GM19468 (cell line): ENCODE measurements around the gene MED15.
A peak's percentile ranks its signal among the peaks of the same experiment; 100 is the strongest.
"Not testable (repeated sequence)": the region's sequence is repeated elsewhere in the genome, so short reads cannot be mapped to it uniquely, and the experiment has no call there.

Source experiments
- ATAC-seq: cut with Tn5 transposase; IDR thresholded peaks from one replicate; pipeline ENCODE4 v1.9.1; 2021; ENCODE audit warnings: mild to moderate bottlenecking, moderate library complexity, moderate number of reproducible peaks; ENCODE audit not compliant: unreplicated experiment; ENCODE audit errors: extremely low read depth

Gene MED15

DNA sequence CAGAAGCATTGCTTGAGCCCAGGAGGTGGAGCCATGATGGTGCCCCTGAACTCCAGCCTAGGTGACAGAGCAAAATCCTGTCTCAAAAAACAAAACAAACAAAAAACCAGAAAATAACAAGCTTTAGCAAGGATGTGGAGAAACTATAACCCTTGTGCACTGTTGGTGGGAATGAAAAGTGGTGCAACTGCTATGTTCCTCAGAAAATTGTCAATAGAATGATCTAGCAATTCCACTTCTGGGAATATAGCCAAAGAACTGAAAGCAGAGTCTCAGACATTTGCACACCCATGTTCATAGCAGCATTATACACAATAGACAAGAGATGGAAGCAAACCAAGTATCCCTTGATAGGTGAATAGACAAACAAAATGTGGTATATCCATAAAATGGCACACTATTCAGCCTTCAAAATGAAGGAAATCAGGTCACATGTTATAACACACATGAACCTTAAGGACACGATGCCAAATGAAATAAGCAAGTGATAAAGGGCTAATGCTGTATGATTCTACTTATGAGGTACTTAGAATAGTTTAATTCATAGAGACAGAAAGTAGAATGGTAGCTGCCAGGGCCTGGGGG, 27.7 kb upstream of the MED15 start:
- no peak for ATAC-seq

DNA sequence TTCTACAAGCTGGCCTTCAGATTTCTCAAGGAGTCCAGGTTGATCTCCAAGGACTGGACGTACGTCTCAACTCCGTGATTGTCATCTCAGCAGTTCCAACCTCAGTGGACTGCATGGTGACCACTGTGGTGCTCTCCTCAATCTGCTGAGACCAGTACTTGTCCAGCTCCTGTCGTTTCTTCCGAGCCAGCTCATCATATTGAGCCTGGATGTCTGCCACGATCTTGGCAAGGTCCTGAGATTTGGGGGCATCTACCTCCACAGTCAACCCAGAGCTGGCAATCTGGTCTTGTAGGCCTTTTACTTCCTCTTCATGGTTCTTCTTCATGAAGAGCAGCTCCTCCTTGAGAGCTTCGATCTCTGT, 24.3 kb upstream of the MED15 start:
- ATAC-seq: not testable (repeated sequence)

DNA sequence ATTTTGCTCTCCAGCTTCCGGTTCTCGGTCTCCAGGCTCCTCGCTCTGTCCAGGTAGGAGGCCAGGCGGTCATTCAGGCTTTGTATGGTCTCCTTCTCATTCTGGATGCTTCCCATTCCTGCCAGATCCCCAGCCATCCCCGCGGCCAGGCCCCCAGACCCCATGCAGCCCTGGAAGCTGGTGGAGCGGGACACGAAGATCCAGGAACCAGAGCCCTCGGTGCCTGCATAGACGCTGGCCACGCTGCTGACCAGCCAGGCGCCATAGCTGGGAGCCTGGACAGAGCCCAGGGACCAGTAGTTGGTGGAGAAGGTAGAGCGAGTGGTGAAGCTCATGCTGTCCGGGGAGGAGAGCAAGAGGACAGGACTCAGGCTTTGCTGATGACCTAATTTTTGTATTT, 23.6 kb upstream of the MED15 start:
- ATAC-seq: no peak

DNA sequence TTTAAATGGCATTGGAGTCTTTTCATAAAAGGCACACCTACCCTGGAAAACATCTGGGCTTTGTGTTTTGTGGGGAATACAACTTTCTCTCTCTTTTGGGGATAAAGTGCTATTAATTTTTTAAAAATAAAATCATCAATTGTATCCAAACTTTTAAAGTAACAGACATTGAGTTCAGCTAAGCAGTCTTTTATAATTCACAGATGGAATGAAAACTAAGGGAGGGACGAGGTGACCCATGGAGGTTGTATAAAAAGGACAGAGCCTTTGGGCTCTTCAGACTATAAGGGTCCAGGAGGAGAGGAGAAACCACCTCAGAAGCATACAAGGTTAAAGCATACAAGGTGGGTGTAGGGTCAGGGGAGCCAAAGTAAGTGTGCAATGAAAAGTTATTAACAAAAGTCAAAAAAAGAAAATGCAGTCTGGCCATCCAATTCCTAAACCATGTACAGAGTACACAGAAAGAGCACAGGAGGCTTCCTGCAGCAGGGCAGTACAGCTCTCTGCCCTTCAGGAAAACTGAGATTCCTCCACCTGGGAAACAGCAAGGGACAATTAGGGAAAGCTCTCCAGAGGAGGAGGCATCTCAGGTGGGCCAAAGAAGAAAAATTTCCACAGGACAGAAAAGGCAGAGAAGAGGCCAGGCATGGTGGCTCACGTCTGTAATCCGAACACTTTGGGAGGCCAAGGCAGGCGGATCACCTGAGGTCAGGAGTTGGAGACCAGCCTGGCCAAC, 22.3 kb upstream of the MED15 start:
- no peak for ATAC-seq

DNA sequence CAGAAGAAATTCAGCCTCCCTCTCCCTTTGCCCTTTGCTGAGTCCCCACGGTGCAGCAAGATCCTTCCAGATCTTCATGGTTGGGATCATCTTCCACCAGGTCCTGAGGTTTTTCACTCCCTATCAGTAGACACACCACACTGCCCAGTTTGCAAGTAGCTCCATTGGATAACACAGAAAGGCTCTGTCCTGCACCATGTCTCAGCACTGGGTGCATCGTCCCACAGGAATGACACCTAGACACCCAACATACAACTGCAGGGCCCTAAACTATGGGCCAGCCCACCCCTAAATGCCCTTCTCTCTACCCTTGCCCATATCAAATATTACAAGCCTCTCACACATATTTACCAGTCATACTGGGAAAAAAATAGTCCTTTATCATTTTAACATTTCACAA, 21.2 kb upstream of the MED15 start:
- no peak for ATAC-seq

DNA sequence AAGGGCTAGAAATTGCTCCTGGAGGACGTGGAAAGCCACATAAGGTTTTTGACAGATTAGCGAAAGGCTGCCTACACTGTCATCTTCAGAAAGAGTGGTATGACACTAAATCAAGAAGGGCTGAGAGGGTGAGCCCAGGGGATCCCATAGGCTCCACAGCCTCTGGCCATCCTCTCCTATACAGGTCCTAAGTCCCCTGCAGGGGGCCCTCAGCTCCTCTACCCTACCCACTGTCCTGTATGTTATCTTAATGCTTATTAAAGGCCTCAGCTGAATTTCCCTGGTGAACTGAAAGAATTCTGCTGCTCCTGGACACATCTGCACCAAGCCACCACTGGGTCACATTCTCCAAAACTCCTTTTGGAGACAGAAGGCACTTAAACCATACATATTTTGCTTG, 19.7 kb upstream of the MED15 start:
- no peak for ATAC-seq

DNA sequence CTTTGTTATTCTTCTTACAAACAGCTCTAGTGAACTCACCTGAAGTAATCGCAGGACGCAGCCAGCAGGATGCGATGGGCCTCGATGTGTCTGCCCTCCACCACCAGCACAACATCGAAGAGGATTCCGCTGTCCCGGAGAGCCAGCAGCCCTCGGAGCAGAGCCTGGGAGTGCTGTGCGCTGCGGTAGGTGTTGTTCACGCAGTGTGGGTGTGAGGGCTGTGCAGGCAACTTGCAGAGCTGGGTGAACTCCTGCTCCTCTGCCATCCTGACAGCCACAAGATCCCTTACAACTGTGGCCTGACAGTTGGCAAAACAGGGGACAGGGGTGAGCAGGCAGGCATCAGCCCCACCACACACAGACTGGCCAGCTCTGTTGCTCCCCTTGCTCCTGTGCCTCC, 18.5 kb upstream of the MED15 start:
- no peak for ATAC-seq

DNA sequence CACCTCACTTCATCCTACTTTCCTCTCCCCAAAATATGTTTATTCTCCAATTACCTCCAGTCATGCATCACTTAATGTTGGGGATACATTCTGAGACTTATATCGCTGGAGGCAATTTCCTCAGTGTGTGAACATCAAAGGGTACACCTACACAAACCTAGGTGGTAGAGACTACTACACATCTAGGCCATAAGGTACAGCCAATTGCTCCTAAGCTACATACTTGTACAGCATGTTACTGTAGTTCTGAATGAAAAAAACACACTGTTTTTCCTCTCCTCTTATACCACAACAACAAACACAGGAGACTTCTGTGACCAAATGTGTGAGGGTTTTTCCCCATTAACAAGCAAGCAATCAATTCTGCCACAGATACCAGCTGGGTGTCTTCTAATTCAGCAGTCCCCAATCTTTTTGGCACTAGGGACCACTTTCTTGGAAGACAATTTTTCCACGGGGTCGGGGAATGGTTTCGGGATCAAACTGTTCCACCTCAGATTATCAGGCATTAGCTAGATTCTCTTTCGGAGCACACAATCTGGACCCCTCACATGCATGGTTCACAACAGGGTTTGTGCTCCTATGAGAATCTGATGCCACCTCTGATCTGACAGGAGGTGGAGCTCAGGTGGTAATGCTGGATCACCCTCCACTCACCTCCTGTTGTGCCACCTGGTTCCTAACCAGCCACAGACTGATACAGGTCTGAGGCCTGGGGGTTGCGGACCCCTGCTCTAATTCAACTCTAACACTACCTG, 17.0 kb upstream of the MED15 start:
- no peak for ATAC-seq

DNA sequence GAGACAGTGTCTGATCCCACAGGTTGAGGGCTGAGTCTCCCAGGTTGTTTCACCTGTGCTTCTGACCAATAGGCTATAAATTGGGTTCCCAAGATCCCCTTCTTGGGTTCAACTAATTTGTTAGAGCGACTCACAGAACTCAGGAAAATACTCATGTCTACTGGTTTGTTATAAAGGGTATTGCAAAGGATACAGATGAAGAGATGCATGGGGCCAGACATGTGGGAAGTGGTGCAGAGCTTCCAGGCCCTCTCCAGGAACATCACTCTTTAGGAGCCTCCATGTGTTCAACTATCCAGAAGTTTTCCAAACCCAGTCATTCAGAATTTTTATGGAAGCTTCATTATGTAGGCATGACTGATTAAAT, 16.5 kb upstream of the MED15 start:
- no peak for ATAC-seq

DNA sequence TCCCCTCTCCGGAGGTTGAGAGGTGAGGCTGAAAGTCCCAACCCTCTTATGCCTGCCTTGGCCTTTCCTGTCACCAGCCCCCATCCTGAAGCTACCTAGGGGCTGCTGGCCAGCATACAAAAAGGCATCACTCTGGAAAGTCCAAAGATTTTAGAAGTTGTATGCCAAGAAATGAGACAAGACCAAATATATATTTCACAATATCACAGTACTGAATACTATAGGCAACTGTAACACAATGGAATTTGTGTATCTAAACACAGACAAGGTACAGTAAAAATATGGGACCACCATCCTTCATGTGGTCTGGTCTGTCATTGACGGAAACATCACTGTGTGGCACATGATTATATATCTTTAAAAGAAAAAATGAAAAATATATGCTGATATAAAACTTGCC, 16.1 kb upstream of the MED15 start:
- ATAC-seq: no peak

DNA sequence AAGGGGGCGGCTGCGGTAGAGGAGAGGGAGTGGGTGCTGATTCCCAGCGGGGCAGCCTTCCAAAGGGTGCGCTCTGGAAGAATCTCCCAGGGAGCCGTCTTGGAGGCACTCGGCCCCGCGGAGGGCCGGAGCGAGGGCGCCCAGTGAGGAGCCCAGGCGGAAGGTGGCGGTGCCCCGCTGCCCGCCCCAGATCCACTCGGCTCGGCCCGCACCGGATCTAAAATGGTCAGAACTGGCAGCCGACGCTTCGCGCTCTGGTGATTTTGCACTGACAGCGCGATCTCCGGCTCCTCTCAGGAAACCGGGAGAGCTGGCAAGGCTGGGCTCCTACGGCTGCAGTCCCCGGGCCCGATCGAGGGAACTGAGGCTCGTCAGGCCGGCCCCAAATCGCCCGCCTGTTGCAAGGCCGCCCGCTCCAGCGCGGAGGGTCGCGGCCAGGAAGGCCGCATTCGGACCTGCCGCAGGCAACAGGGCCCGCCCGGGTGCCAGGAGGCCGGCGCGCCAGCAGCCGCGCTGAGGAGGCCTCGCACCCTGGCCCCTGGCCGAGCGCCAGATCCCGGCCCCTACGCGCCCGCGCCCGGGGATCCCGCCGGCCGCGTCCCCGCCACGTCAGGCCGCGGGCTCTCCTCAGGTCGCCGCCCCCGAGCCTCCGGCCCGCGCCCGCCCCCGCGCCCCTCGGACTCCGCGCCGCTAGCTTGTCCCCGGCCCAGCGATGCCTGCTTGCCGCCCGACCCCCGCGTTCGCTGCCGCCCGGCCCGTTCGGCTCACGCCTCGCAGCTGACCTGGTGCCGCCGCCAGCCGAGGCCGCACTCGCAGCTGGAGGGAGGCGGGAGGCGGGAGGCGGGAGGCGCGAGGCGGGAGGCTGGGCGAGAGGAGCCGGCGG, 12.2 kb upstream of the MED15 start, which contains the start of gene KLHL22:
TSS of gene KLHL22 (minus strand) at position 818 of the 883 bp plus-strand sequence. CDS start 6,584 bp downstream, outside the sequence.
- peak; percentile 5 for ATAC-seq

DNA sequence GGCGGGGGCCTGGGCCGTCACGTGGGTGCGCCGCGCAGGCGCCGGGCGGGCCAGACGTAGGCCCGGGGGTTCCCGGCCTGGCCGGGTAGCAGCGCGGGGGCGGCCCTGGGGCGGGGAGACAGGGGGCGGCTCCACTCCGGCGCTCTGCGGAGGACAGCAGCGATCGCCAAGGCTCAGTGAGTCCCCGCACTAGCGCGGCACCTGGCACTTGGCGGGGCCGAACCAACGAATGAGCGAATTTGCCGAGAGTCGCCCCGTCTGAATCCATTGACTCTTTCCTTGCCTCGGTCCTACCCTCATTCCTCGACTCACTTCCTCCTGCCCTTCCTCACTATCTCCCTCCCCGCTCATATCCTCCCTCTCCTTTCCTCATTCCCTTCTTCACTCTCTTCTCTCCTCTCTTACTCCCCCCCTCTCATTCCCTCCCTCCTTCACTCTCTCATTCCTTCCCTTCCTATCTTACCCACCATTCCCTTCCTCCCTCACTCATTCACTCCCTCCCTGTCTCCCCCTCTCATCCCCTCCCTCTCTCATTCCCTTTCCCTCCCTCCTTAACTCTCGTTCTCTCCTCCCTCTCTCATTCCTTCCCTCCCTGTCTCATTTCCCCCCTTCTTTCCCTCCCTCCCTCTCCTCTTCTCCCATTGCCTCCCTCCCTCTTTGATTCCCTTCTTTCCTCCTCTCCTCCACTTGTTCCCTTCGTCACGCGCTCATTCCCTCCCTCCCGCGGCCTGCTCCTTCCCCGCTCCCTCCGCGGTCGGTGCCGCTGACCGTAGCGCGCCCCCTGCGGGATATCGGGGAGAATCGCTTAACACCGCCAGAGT, 11.3 kb upstream of the MED15 start:
- ATAC-seq: peak; percentile 77

DNA sequence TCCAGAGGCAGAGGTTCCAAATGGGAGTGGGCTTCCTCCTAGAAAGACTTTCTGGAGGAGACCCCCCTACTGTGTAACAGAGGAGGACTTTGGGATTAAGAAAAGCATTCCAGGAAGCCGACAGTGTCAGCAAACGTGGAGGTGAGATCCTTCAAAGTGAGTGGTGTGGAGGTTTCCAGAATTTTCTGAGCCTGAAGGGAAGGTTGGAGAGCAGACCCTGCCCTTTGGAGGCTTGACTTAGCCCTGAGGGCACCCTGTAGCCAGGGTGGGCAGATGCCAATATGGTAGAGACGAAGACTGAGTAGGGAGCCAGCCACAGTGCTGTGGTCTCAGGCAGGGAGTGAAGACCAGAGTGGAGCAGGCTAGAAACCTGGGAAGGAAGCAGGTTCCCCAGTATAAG, 10.0 kb upstream of the MED15 start:
- ATAC-seq: no peak

DNA sequence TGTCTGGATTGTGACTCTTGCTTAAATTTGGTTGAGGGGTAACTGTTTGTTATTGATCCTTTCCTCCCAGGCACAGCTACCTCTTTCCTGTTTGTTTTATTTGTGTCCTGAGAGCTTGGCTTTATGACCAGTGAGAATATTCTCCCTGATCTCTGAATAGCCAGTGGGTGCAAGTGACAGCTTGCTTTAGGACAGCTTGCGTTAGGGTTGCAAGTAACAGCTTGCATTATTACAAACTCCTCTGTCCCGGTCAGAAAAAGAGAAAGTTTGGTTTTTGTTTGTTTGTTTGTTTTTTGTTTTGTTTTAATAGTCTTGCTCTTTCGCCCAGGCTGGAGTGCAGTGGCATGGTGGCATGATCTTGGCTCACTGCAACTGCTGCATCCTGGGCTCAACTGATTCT, 8.5 kb upstream of the MED15 start:
- no peak for ATAC-seq

DNA sequence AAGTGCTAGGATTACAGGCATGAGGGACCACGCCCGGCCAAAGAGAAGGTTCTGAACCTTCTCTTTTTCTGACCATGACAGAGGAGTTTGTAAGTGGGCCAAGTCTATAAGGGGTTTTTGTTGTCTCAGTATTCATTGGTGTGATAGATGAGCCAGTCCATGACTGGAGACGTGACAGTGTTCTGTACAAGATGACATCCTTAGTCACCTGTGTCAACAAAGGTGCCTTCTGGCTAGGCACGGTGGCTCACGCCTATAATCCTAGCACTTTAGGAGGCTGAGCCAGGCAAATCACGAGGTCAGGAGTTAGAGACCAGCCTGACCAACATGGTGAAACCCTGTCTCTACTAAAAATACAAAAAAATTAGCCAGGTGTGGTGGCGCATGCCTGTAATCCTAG, 7.6 kb upstream of the MED15 start:
- ATAC-seq: no peak

DNA sequence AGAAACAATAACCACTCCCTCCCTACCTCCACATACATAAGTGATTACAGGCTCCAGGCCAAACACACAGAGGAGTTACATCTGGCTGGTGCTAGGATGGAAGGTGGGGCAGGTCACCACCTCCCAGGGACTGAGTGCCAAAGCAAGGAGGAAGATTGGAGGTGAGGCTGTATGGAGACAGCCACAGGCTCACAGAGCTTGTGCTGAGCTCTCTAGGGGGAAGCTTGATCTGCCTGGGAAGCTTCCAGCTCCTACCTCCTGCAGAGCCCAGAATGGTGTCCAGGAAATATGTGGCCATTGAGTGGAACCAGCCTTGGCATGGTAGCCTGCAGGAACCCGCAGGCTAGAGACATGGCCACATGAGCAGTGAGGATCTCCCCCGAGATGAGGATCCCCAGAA, 3.6 kb upstream of the MED15 start:
- no peak for ATAC-seq

DNA sequence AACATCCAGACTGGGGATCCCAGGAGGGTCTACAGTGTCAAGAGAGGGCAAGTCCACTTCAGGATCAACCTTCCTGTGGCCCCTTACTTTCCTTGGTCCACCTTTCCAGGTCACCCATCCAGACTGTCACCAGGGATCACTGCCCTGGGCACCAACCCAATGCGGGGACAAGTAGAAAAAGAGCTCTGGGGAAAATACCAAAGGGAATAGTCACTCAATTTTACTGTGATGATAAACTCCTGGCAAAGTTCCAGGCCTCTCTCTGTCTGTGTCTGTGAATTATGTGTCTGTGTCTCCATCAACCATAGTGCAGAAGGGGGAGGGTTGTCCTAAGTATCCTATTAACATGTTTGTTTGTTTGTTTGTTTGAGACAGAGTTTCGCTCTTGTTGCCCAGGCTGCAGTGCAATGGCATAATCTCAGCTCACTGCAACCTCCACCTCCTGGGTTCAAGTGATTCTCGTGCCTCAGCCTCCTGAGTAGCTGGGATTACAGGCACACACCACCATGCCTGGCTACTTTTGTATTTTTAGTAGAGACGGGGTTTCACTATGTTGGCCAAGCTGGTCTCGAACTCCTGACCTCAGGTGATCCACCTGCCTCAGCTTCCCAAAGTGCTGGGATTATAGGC, 3.0 kb upstream of the MED15 start:
- not testable (repeated sequence) for ATAC-seq

DNA sequence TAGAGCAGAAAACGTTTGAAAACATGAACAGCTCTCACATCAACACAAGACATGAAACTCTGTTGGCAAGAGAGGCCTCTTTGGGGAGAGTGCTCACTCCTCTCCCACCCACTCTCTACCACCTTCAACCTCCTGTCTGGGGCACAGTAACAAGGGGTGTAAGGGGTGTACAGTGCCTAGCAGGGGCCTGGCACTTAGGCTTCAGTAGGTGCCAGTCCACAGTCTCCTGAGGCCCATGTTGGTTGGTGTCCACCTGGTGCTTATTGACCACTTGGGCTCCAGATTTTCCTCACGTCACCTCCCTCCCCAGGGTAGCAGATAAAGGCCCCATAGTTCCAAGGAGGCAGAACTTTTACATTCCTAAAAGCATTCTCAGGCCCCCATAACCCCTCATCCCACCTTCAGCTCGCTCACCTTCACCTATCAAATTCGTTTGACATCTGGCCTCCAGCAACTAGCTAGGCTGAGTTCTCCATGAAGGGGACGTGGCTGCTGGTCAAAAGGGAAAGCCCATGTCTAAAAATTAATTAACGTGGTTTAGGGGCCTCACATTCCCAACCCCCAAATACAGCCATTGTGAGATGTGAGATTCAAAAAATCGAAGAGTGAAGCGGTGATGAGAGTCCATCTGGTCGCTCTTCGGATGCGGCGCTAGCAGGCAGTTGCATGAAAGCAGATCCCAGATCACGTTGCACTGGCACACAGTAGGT, 712 bp upstream of the MED15 start:
- no peak for ATAC-seq
